ENCODE data around the gene GFOD1. TPM values are rescaled to one million over a fixed set of nuclear protein-coding genes. Genes with fewer than 3 reads are reported as not detected.

GFOD1 gene
- total RNA-seq, 4 donors from 2014 or later: 18.3 to 49.1 (median 29.0) TPM

- peaks cover 12 to 51% (median 12%) of the 10 kb centered on the region in 3 donors for H3K4me1 ChIP-seq
- 60 to 84% methylated on average over 1 to 2 of the region's 10 CpGs for WGBS, 2 donors (ENCODE audit: low coverage in 1 of 2)
- no peak for ATAC-seq
These were observed 81.4 kb downstream of the GFOD1 start for GRCh38 chr6:13405961-13406477.

GRCh38 chr6:13404892-13405254, 82.5 kb downstream of the GFOD1 start:
- H3K27me3 ChIP-seq: no peaks in the 10 kb centered on the region
- H3K36me3 ChIP-seq: no peaks in the 10 kb centered on the region
- TF ChIP-seq POLR2AphosphoS5 (IDR thresholded peaks at IDR 0.05) (no peak), EP300 (IDR thresholded peaks at IDR 0.05) (no peak), POLR2A (IDR thresholded peaks at IDR 0.05) (no peak), CTCF (IDR thresholded peaks at IDR 0.05) (no peak)
- no peak for ATAC-seq
- H3K27ac ChIP-seq: peak overlapping the region in 3 of 4 donors; percentile 9 to 52 (median 15)
- no peaks in the 10 kb centered on the region for H3K9me3 ChIP-seq
- H3K4me1 ChIP-seq: peaks cover 3 to 40% (median 12%) of the 10 kb centered on the region in 3 donors
- no peak overlapping the region for H3K4me3 ChIP-seq

More at GRCh38 chr6:13405961-13406477, 81.4 kb downstream of the GFOD1 start:
- TF ChIP-seq POLR2AphosphoS5 (IDR thresholded peaks at IDR 0.05): no peak
- no peak for TF ChIP-seq POLR2A (IDR thresholded peaks at IDR 0.05)
- no peak for TF ChIP-seq CTCF (IDR thresholded peaks at IDR 0.05)
- no peak for TF ChIP-seq EP300 (IDR thresholded peaks at IDR 0.05)
- H3K27ac ChIP-seq: peak overlapping the region in 3 of 4 donors; percentile 9 to 56 (median 52)
- no peaks in the 10 kb centered on the region for H3K36me3 ChIP-seq
- no peaks in the 10 kb centered on the region for H3K27me3 ChIP-seq
- no peak overlapping the region for H3K4me3 ChIP-seq
- no peaks in the 10 kb centered on the region for H3K9me3 ChIP-seq

GRCh38 chr6:13404228-13404891, 83.0 kb downstream of the GFOD1 start:
- Histone ChIP-seq H3K27me3 (no peaks in the 10 kb centered on the region), H3K27ac (peak overlapping the region in 3 of 4 donors; percentile 9 to 52 (median 15)), H3K9me3 (no peaks in the 10 kb centered on the region), H3K36me3 (no peaks in the 10 kb centered on the region), H3K4me3 (no peak overlapping the region), H3K4me1 (peaks cover 3 to 40% (median 12%) of the 10 kb centered on the region in 3 donors)
- TF ChIP-seq EP300 (IDR thresholded peaks at IDR 0.05) (no peak), POLR2AphosphoS5 (IDR thresholded peaks at IDR 0.05) (no peak), CTCF (IDR thresholded peaks at IDR 0.05) (no peak), POLR2A (IDR thresholded peaks at IDR 0.05) (no peak)
- WGBS, 2 donors (ENCODE audit: low coverage in 1 of 2): 48 to 50% methylated on average over 5 of the region's 5 CpGs
- peak; percentile 19 for ATAC-seq

- H3K36me3 ChIP-seq: no peaks in the 10 kb centered on the region
- WGBS, 2 donors (ENCODE audit: low coverage in 1 of 2): 78 to 81% methylated on average over 3 of the region's 3 CpGs
- H3K4me1 ChIP-seq: peaks cover 6 to 42% (median 12%) of the 10 kb centered on the region in 3 donors
- H3K4me3 ChIP-seq: no peak overlapping the region
- H3K9me3 ChIP-seq: no peaks in the 10 kb centered on the region
- TF ChIP-seq CTCF (IDR thresholded peaks at IDR 0.05) (no peak), POLR2AphosphoS5 (IDR thresholded peaks at IDR 0.05) (no peak), POLR2A (IDR thresholded peaks at IDR 0.05) (no peak), EP300 (IDR thresholded peaks at IDR 0.05) (no peak)
- ATAC-seq: no peak
- no peaks in the 10 kb centered on the region for H3K27me3 ChIP-seq
- no peak overlapping the region for H3K27ac ChIP-seq
These were observed 84.7 kb downstream of the GFOD1 start for GRCh38 chr6:13402711-13403110.

- 78 to 88% methylated on average over 1 to 3 of the region's 3 CpGs for WGBS, 2 donors (ENCODE audit: low coverage in 1 of 2)
- Histone ChIP-seq H3K9me3 (no peaks in the 10 kb centered on the region), H3K27me3 (no peaks in the 10 kb centered on the region), H3K36me3 (no peaks in the 10 kb centered on the region), H3K4me3 (no peak overlapping the region), H3K27ac (no peak overlapping the region), H3K4me1 (peaks cover 4 to 42% (median 14%) of the 10 kb centered on the region in 3 donors)
- no peak for TF ChIP-seq POLR2A (IDR thresholded peaks at IDR 0.05)
- no peak for TF ChIP-seq EP300 (IDR thresholded peaks at IDR 0.05)
- TF ChIP-seq POLR2AphosphoS5 (IDR thresholded peaks at IDR 0.05): no peak
- TF ChIP-seq CTCF (IDR thresholded peaks at IDR 0.05): no peak
- no peak for ATAC-seq
These were observed 86.6 kb downstream of the GFOD1 start for GRCh38 chr6:13400772-13401171.

Data from gastroesophageal sphincter (tissue), 4 donors.